ENCODE measurements around the gene AUTS2.

GRCh38 chr7:70758646-70759045 is 1160.4 kb downstream of the AUTS2 start:
- TF ChIP-seq POLR2AphosphoS5 (IDR thresholded peaks at IDR 0.05) (no peak), POLR2A (IDR thresholded peaks at IDR 0.05) (no peak), CTCF (IDR thresholded peaks at IDR 0.05) (no peak), EP300 (IDR thresholded peaks at IDR 0.05; ENCODE audit: low read depth) (no peak)
